Esophagus (tissue), 2 donors: ENCODE results near the gene SRMS. TPM values are rescaled to one million over a fixed set of nuclear protein-coding genes. Genes with fewer than 3 reads are reported as not detected.

ENCODE experiments used
- H3K27ac ChIP-seq, 2 donors: one replicate each; pipeline ENCODE4 v1.5.1; 2013; ENCODE audit warnings: low read depth in 2 of 2, mild to moderate bottlenecking in 2 of 2, inconsistent platforms in 1 of 2, low read length in 1 of 2, moderate library complexity in 1 of 2
- H3K27me3 ChIP-seq, 2 donors: one replicate each; pipeline ENCODE4 v1.6.1; 2013; ENCODE audit warnings: low read length in 2 of 2, control low read depth in 1 of 2, mild to moderate bottlenecking in 1 of 2; ENCODE audit not compliant: insufficient read depth in 2 of 2, control insufficient read depth in 1 of 2
- H3K36me3 ChIP-seq, 2 donors: one replicate each; pipeline ENCODE4 v1.6.1; 2013; ENCODE audit warnings: low read length in 1 of 2; ENCODE audit not compliant: control insufficient read depth in 2 of 2, insufficient read depth in 2 of 2
- H3K4me1 ChIP-seq, 2 donors: one replicate each; pipeline ENCODE4 v1.6.1; 2013; ENCODE audit warnings: low read length in 1 of 2; ENCODE audit not compliant: control insufficient read depth in 2 of 2, insufficient read depth in 2 of 2
- H3K4me3 ChIP-seq, 2 donors: one replicate each; pipeline ENCODE4 v1.5.1; 2013; ENCODE audit warnings: low read length in 2 of 2, mild to moderate bottlenecking in 2 of 2, low read depth in 1 of 2, moderate library complexity in 1 of 2
- H3K9me3 ChIP-seq, 2 donors: one replicate each; pipeline ENCODE4 v1.6.1; 2013; ENCODE audit warnings: mild to moderate bottlenecking in 2 of 2, low read depth in 1 of 2, low read length in 1 of 2, moderate library complexity in 1 of 2; ENCODE audit not compliant: control insufficient read depth in 2 of 2, insufficient read depth in 1 of 2
- WGBS, 2 donors: extraction: QIAGEN DNeasy Blood & Tissue Kit; methylation state at CpG; one replicate each; pipeline ENCODE4 v1.1.7; 2013; 5-methylcytosine and 5-hydroxymethylcytosine counted together
- polyA plus RNA-seq, 2 donors: library from polyadenylated mRNA; stranded (reverse); fragments of 200-250 nt; gene quantifications; one replicate each; pipeline ENCODE4 v1.2.3, GENCODE V29; 2013
- donor health status: healthy with polysubstance abuse.
- donor health status: Bipolar disorder and iron deficiency.

Gene SRMS
- polyA plus RNA-seq, 2 donors: 0.04 TPM; not detected in 1

DNA sequence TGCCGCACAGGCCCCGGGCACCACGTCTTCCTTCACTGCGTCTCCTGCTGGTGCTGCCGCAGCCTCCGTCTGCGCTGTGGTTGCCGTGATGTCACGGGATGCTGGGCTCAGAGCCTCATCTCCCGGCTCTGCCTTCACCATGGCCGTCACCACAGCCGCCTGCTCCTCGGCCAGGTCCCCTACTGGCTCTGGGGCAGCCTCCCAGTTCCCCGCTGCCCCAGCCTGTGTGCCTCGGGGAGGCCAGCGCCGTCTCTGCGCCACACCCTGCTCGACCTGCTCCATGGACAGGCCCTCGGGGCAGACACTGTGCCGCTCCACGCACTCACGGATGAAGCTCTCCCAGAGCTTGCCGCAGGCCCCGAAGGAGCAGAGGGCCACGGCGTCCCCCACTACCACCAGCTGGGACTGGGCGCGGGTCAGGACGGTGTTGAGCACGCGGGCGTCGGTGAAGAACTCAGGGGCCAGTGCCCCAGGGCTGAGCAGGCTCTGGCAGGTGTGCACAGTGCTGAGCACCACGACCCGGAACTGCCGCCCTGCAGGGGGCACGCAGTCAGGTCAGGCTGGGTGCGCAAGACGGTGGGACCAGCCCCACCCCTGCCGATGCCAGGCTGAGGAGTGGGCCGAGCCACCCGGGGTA lies 18.3 kb upstream of the SRMS start:
- peaks cover 0 to 3% of the 10 kb centered on the region in 2 donors for H3K9me3 ChIP-seq
- H3K4me3 ChIP-seq: no peak overlapping the region
- no peak overlapping the region for H3K27ac ChIP-seq
- WGBS, 2 donors: 91 to 92% methylated on average over 41 to 43 of the region's 43 CpGs
- no peaks in the 10 kb centered on the region for H3K27me3 ChIP-seq
- peaks cover 4 to 43% of the 10 kb centered on the region in 2 donors for H3K36me3 ChIP-seq
- peaks cover 0 to 4% of the 10 kb centered on the region in 2 donors for H3K4me1 ChIP-seq

- peaks cover 0 to 3% of the 10 kb centered on the region in 2 donors for H3K9me3 ChIP-seq
- no peaks in the 10 kb centered on the region for H3K27me3 ChIP-seq
- 94 to 95% methylated on average over 59 to 61 of the region's 61 CpGs for WGBS, 2 donors
- peaks cover 8 to 47% of the 10 kb centered on the region in 2 donors for H3K36me3 ChIP-seq
- H3K27ac ChIP-seq: no peak overlapping the region
- H3K4me3 ChIP-seq: no peak overlapping the region
- H3K4me1 ChIP-seq: peaks cover 0 to 4% of the 10 kb centered on the region in 2 donors
These were observed 17.6 kb upstream of the SRMS start for GRCh38 chr20:63565021-63565698.

GRCh38 chr20:63564036-63564810 lies 16.7 kb upstream of the SRMS start:
- Histone ChIP-seq H3K27ac (no peak overlapping the region), H3K27me3 (no peaks in the 10 kb centered on the region), H3K9me3 (peaks cover 0 to 3% of the 10 kb centered on the region in 2 donors), H3K4me1 (peaks cover 0 to 4% of the 10 kb centered on the region in 2 donors), H3K36me3 (peaks cover 8 to 53% of the 10 kb centered on the region in 2 donors), H3K4me3 (no peak overlapping the region)
- 95 to 96% methylated on average over 61 to 62 of the region's 62 CpGs for WGBS, 2 donors

DNA sequence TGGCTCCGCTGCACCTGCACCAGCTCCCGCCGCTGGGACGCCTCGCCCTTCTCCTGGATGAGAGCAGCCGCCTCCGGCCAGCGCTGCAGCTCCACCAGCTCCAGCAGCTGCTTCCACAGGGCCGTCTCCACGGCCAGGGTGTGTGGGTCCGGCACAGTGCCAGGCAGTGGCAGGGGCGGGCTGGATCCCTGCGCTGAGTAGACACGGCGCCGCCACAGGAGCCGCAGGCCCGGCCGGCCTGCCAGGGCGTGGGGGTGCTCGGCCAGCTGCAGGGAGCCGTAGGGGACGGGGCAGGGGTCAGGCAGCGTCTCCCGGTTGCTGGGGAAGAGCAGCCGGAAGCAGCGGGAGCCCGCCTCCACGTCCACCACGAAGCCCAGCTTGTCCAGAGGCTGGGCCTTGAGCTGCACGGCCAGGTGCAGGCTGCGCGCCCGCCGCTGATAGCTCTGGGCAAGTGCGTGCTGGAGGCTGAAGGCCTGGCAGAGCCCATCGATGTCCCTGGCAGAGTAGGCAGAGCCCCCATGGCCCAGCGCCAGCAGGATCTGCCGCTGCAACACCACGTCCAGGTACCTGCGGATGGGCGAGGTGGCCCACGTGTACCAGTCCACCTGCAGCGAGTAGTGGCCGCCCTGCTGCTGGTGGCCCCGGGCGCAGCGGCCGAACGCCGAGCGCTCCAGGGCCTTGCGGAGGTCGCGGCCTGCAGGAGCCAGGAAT lies 15.8 kb upstream of the SRMS start:
- H3K4me3 ChIP-seq: no peak overlapping the region
- 93 to 95% methylated on average over 55 of the region's 55 CpGs for WGBS, 2 donors
- no peaks in the 10 kb centered on the region for H3K27me3 ChIP-seq
- H3K9me3 ChIP-seq: peaks cover 0 to 3% of the 10 kb centered on the region in 2 donors
- no peak overlapping the region for H3K27ac ChIP-seq
- peaks cover 8 to 53% of the 10 kb centered on the region in 2 donors for H3K36me3 ChIP-seq
- peaks cover 0 to 4% of the 10 kb centered on the region in 2 donors for H3K4me1 ChIP-seq

DNA sequence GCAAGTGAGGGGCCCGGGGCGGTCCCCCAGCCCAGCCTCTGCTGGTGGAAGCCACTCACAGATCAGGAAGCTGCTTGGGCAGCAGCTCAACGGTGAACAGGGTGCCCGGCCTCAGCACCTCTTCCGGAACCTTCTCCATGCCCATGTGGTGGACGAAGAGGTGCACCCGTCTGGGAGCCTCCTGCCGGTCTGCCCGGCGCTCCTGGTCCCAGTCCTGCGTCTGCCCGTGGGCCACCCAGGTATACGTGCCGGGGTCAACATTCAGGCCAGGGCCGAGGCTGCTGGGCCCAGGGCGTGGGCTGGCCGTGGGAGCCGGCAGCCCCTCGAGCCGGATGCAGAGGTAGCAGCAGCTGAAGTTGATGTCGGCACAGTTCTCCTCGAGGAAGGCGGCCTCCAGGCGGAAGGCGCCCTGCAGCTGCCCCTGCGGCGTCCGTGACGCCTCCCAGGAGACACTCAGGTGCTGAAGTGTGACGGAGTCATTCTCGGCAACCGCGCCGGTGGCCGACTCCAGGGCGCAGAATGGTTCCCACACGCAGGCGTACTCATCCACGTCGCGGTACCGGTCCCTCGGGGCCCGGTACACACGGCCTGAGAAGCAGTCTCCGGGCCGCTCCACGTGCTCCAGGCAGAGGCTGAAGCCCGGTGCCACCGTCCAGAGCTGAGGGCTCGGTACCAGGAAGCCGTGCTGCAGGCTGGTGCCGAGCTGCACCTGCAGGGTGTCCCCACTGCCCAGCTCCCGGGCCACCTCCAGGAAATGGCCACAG lies 15.1 kb upstream of the SRMS start:
- H3K4me3 ChIP-seq: no peak overlapping the region
- H3K9me3 ChIP-seq: peaks cover 0 to 3% of the 10 kb centered on the region in 2 donors
- peaks cover 0 to 4% of the 10 kb centered on the region in 2 donors for H3K4me1 ChIP-seq
- H3K27ac ChIP-seq: no peak overlapping the region
- H3K36me3 ChIP-seq: peaks cover 8 to 53% of the 10 kb centered on the region in 2 donors
- 94 to 95% methylated on average over 54 of the region's 54 CpGs for WGBS, 2 donors
- H3K27me3 ChIP-seq: no peaks in the 10 kb centered on the region

GRCh38 chr20:63561624-63562396 lies 14.3 kb upstream of the SRMS start:
- H3K4me3 ChIP-seq: no peak overlapping the region
- H3K27me3 ChIP-seq: no peaks in the 10 kb centered on the region
- 88 to 90% methylated on average over 31 to 36 of the region's 36 CpGs for WGBS, 2 donors
- H3K4me1 ChIP-seq: peaks cover 0 to under 1% of the 10 kb centered on the region in 2 donors
- H3K27ac ChIP-seq: no peak overlapping the region
- peaks cover 8 to 53% of the 10 kb centered on the region in 2 donors for H3K36me3 ChIP-seq
- peaks cover 0 to 3% of the 10 kb centered on the region in 2 donors for H3K9me3 ChIP-seq

DNA sequence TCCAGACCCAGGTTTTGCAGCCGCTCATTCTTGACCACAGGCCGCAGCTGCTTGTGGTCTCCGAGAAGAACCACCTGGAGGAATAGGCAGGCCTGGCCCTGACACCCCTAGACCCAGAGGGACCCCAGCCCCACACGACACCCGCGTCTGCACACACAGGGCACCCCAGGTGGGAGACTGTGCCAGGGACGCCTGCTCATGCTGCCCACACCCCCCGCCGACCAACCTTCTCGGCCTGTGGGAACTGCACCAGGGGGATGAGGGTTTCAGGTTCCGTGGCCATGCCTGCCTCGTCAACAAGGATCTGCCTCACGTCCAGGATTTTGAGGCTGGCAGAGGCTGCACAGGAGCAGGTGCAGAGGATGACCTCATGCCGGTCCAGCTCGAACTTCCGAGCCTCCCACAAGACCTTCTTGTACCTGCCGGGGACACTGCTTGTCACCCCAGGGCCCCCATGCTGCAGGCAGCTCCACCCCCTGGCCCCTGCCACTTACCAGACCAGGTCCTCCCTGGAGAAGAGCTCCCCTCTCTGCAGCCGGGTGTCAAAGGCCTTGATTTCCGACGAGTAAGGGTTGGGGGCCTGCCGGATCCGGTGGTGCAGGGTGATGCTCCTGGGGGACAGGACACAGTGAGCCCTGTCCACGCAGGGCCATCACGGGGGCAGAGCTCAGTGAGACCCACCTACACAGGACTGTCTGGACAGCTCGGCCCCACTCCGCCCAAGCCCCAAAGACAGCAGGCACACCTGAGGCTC lies 13.5 kb upstream of the SRMS start:
- Histone ChIP-seq H3K27me3 (no peaks in the 10 kb centered on the region), H3K27ac (no peak overlapping the region), H3K9me3 (peaks cover 0 to 2% of the 10 kb centered on the region in 2 donors), H3K4me3 (no peak overlapping the region), H3K4me1 (no peaks in the 10 kb centered on the region), H3K36me3 (peaks cover 8 to 53% of the 10 kb centered on the region in 2 donors)
- 94% methylated on average over 26 of the region's 26 CpGs for WGBS, 2 donors

DNA sequence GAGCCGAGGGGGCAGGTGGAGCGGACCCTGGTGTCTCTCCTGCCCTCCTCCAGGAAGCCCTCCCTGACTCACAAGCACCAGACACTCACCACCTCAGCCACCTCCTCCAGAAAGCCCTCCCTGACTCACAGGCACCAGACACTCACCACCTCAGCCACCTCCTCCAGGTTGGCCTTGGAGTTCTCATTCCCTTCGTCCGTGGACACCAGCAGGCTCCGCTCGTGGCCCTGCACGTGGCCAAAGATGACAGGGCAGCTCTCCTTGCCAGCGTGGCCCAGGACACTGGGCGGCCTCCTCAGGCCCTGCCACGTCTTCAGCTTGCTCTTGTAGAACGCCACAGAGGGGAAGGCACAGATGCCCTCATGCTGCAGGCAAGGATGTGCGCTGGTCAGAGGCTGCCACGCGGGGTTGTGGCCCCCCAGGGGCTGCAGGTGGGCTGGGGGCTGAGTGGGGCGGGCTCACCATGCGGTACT lies 12.8 kb upstream of the SRMS start:
- no peaks in the 10 kb centered on the region for H3K9me3 ChIP-seq
- no peak overlapping the region for H3K4me3 ChIP-seq
- peaks cover 8 to 52% of the 10 kb centered on the region in 2 donors for H3K36me3 ChIP-seq
- H3K4me1 ChIP-seq: no peaks in the 10 kb centered on the region
- H3K27me3 ChIP-seq: no peaks in the 10 kb centered on the region
- WGBS, 2 donors: 95 to 97% methylated on average over 16 of the region's 16 CpGs
- no peak overlapping the region for H3K27ac ChIP-seq
